OCI-LY3 (cell line): ENCODE measurements around the gene ZEB2.

ENCODE experiments used
- EZH2phosphoT487 ChIP-seq: fragments of 200-600 bp; shearing (Covaris generic); IDR thresholded peaks from 2 replicates; pipeline ENCODE4 v1.6.1; 2018; ENCODE audit warnings: antibody characterized with exemption, mixed run types, low read depth
- TF ChIP-seq, protein P1 (sequence below): fragments of 200-600, 300-600 bp; sonication (generic); IDR thresholded peaks from 2 replicates; pipeline ENCODE4 v1.5.1; 2014; ENCODE audit warnings: antibody characterized with exemption, low read length, low read depth

DNA sequence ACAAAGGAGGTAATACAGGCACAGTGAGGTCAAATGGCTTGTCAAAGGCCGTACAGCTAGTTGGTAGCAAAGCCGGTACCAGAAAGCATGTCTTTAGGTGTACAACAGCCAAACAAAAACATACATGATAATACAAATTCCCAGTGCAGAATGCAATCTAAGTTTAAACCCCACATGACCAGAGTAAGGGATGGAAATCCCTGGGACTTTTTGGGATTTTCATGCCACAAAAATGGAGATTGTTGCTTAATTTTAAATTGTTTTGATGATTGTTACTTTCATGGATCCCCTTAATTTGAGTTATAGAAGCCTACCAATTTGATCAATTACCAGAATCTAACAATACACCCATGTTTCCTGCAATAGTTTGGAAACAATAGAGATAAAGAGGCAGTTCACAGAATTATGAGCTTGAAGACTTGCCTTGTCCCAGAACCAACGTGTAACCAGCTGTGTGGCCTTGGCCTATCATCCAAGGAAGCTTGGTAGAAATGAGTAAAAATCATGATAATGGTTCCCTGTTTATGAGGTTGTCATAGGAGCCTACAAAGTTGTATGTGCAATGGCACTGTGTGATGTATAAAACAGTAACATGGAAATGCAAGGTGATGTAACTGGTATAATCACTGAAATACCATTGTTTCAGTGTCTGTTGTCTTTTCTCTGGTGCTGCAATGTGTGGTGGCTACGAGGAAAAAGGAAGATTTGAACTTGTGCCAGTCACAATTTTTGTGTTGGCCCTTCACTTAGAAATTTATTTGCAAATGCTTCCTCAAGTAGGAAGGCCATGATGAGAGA is 85.3 kb downstream of the ZEB2 start:
- TF ChIP-seq, protein P1, sequence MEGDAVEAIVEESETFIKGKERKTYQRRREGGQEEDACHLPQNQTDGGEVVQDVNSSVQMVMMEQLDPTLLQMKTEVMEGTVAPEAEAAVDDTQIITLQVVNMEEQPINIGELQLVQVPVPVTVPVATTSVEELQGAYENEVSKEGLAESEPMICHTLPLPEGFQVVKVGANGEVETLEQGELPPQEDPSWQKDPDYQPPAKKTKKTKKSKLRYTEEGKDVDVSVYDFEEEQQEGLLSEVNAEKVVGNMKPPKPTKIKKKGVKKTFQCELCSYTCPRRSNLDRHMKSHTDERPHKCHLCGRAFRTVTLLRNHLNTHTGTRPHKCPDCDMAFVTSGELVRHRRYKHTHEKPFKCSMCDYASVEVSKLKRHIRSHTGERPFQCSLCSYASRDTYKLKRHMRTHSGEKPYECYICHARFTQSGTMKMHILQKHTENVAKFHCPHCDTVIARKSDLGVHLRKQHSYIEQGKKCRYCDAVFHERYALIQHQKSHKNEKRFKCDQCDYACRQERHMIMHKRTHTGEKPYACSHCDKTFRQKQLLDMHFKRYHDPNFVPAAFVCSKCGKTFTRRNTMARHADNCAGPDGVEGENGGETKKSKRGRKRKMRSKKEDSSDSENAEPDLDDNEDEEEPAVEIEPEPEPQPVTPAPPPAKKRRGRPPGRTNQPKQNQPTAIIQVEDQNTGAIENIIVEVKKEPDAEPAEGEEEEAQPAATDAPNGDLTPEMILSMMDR, result no peak
- no peak for TF ChIP-seq EZH2phosphoT487
